Endothelial cell of umbilical vein (primary cell): ENCODE data around the gene LGI1.

Source experiments
- CTCF ChIP-seq, 2 donors: IDR thresholded peaks; 1 replicate in 1 of 2; 2 replicates in 1 of 2; pipeline ENCODE4 v1.5.1; 2011; ENCODE audit warnings: low read length in 2 of 2, mild to moderate bottlenecking in 2 of 2, moderate library complexity in 2 of 2, control low read depth in 1 of 2, inconsistent platforms in 1 of 2, low read depth in 1 of 2; ENCODE audit not compliant: insufficient read depth in 1 of 2; ENCODE audit errors: extremely low read depth in 1 of 2
- EZH2 ChIP-seq: IDR thresholded peaks from 2 replicates; pipeline ENCODE4 v1.6.1; 2012; ENCODE audit warnings: borderline replicate concordance, low read depth, mild to moderate bottlenecking, moderate library complexity, low read length, inconsistent platforms; ENCODE audit not compliant: severe bottlenecking
- GATA2 ChIP-seq: IDR thresholded peaks from 2 replicates; pipeline ENCODE4 v1.7.0; 2011; ENCODE audit warnings: low read depth, mild to moderate bottlenecking, moderate library complexity, mixed read lengths, low read length; ENCODE audit not compliant: insufficient read length, insufficient read depth
- JUN ChIP-seq: IDR thresholded peaks from 2 replicates; pipeline ENCODE4 v1.6.1; 2011; ENCODE audit warnings: borderline replicate concordance, low read depth; ENCODE audit not compliant: insufficient read length, insufficient read depth
- MAX ChIP-seq: IDR thresholded peaks from 2 replicates; pipeline ENCODE4 v1.6.1; 2011; ENCODE audit not compliant: insufficient read depth, insufficient read length
- MYC ChIP-seq: IDR thresholded peaks from one replicate; pipeline ENCODE4 v1.6.1; 2011; ENCODE audit warnings: mild to moderate bottlenecking, low read depth, low read length
- POLR2A ChIP-seq: IDR thresholded peaks from 2 replicates; pipeline ENCODE4 v1.6.1; 2012; ENCODE audit warnings: low read depth, mild to moderate bottlenecking, control low read depth, low read length
- POLR2AphosphoS5 ChIP-seq: IDR thresholded peaks from 2 replicates; pipeline ENCODE4 v1.6.1; 2012; ENCODE audit warnings: low read depth, mild to moderate bottlenecking, control low read depth, low read length, moderate library complexity; ENCODE audit not compliant: insufficient read depth

GRCh38 chr10:93754761-93755160 is 3.0 kb upstream of the LGI1 start:
- TF ChIP-seq CTCF (IDR thresholded peaks at IDR 0.05; ENCODE audit: extremely low read depth in 1 of 2, insufficient read depth in 1 of 2, low read depth in 1 of 2, low read length in 2 of 2) = no peak
- no peak for TF ChIP-seq EZH2
- no peak for TF ChIP-seq MAX
- no peak for TF ChIP-seq POLR2A
- TF ChIP-seq POLR2AphosphoS5 = no peak
- TF ChIP-seq MYC = no peak
- TF ChIP-seq JUN = no peak
- no peak for TF ChIP-seq GATA2
